Measurements from ENCODE around the gene MAP3K10. TPM values are rescaled to one million over a fixed set of nuclear protein-coding genes. Genes with fewer than 3 reads are reported as not detected.

The MAP3K10 gene
- total and polyA plus RNA-seq, 4 experiments from 2014 or later = 2.0 to 30.2 (median 28.4) TPM; not detected in 1

DNA sequence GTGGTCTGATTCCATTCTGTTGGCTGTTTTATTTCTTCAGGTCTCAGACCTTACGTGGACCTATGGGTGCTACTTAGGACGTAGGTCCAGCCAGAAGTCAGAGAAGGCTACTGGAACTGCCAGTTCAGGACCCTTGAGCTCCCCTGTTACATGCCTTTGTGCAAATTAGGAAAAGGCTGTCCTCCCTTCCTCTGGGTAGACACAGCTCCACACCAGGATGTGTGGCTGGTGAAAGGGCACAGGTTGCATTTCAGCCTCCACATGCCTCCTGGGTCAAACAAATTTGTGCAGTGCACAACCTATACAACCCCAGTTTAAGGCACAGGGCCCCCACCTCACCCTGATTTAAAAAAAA lies 43.9 kb upstream of the MAP3K10 start:
- Histone ChIP-seq H3K9me3 (ENCODE audit: control insufficient read depth in 1 of 2, low read length in 2 of 2) (no peaks in the 10 kb centered on the region), H3K4me3 (ENCODE audit: low read length in 2 of 2) (no peak overlapping the region), H3K27me3 (ENCODE audit: insufficient read depth, low read length) (no peaks in the 10 kb centered on the region), H3K4me1 (ENCODE audit: insufficient read depth, low read length) (peaks cover 49% of the 10 kb centered on the region), H3K36me3 (ENCODE audit: insufficient read depth, low read length) (no peaks in the 10 kb centered on the region), H3K27ac (ENCODE audit: low read depth, low read length) (no peak overlapping the region)
- no peaks in the 10 kb centered on the region for H3K9me3 Mint-ChIP-seq
- ChIA-PET POLR2A (ENCODE audit: partially characterized antibody) (interaction anchor here (0.7 kb wide), 1 partner anchor 50 kb away, joined by 4 read pairs; no protein-coding TSS in a partner anchor), CTCF (ENCODE audit: partially characterized antibody) (interaction anchor here (1.5 kb wide), 1 partner anchor 18 kb away, joined by 5 read pairs; no protein-coding TSS in a partner anchor)
- peak overlapping the region in 3 of 7 donors; percentile 7 to 36 (median 30) for H3K27ac Mint-ChIP-seq
- no peak for DNase-seq
- intact Hi-C loops (cut with micrococcal nuclease) = loop anchor here (10.0 kb wide), 1 partner anchor 47 kb away; the partner anchor contains the start of gene MAP3K10
- no peaks in the 10 kb centered on the region for H3K27me3 Mint-ChIP-seq
- H3K4me1 Mint-ChIP-seq = peaks cover 27 to 49% (median 35%) of the 10 kb centered on the region in 4 donors
- no peaks in the 10 kb centered on the region for H3K36me3 Mint-ChIP-seq
- H3K4me3 Mint-ChIP-seq = no peak overlapping the region

DNA sequence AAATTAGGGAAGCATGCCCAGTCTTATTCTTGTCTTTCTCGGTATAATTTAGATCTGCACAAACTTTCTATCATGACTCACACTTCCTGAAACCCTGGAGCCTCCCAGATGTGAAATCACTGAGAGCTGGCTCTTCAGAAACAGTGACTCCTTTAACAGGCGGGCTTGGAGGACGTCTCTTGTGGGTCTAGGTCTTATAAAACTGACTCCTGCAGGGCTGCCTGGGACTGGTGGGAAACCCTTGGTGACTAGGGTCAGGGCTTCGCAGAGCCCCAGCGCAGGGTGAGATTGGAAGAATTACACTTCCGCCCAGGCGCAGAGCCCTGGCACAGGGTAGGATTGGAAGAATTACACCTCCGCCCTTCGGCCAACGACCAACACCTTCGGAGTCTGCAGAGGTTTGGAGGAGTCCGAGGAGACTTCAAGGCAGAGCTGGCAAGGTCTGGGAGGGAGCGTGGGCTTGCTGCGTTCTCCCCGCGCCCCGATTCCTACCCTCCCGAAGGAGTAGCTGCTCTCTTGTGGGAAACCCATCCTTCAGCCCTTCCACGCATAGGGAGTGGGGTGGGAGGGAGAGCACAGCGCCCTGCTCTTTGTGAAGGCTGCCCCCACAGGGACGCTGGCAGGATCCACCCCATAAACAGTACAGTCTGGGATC lies 43.4 kb upstream of the MAP3K10 start:
- POLR2A ChIA-PET (ENCODE audit: partially characterized antibody) = interaction anchor here (0.7 kb wide), 1 partner anchor 50 kb away, joined by 4 read pairs; no protein-coding TSS in a partner anchor
- H3K27me3 Mint-ChIP-seq = no peaks in the 10 kb centered on the region
- no peak for DNase-seq
- no peaks in the 10 kb centered on the region for H3K9me3 Mint-ChIP-seq
- Histone ChIP-seq H3K36me3 (ENCODE audit: insufficient read depth, low read length) (no peaks in the 10 kb centered on the region), H3K4me3 (ENCODE audit: low read length in 2 of 2) (no peak overlapping the region), H3K4me1 (ENCODE audit: insufficient read depth, low read length) (peaks cover 44% of the 10 kb centered on the region), H3K27me3 (ENCODE audit: insufficient read depth, low read length) (no peaks in the 10 kb centered on the region), H3K9me3 (ENCODE audit: control insufficient read depth in 1 of 2, low read length in 2 of 2) (no peaks in the 10 kb centered on the region), H3K27ac (ENCODE audit: low read depth, low read length) (no peak overlapping the region)
- CTCF ChIA-PET (ENCODE audit: partially characterized antibody) = no interaction called here
- H3K27ac Mint-ChIP-seq = peak overlapping the region in 3 of 7 donors; percentile 30 to 54 (median 38)
- intact Hi-C loops (cut with micrococcal nuclease) = loop anchor here (10.0 kb wide), 1 partner anchor 47 kb away; the partner anchor contains the start of gene MAP3K10
- peaks cover 27 to 44% (median 34%) of the 10 kb centered on the region in 4 donors for H3K4me1 Mint-ChIP-seq
- H3K36me3 Mint-ChIP-seq = no peaks in the 10 kb centered on the region
- H3K4me3 Mint-ChIP-seq = peak overlapping the region in 1 of 8 donors; percentile 13

DNA sequence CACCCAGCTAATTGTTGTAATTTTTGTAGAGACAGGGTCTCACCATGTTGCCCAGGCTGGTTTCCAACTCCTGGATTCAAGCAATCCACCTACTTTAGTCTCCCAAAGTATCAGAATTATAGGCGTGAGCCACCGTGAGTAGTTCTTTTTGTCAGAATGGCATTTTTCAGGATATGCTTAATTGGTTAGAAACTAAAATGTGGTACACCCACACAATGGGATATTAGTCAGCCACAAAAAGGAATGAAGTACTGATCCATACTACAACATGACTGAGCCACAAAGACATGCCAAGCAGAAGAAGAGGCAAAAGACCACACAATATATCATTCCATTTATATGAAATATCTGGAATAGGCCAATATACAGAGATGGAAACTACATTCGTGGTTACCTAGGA lies 41.7 kb upstream of the MAP3K10 start:
- Histone ChIP-seq H3K9me3 (ENCODE audit: control insufficient read depth in 1 of 2, low read length in 2 of 2) (no peaks in the 10 kb centered on the region), H3K27me3 (ENCODE audit: insufficient read depth, low read length) (no peaks in the 10 kb centered on the region), H3K4me3 (ENCODE audit: low read length in 2 of 2) (no peak overlapping the region), H3K36me3 (ENCODE audit: insufficient read depth, low read length) (no peaks in the 10 kb centered on the region), H3K4me1 (ENCODE audit: insufficient read depth, low read length) (peaks cover 27% of the 10 kb centered on the region), H3K27ac (ENCODE audit: low read depth, low read length) (no peak overlapping the region)
- POLR2A ChIA-PET (ENCODE audit: partially characterized antibody) = no interaction called here
- no peak for DNase-seq
- CTCF ChIA-PET (ENCODE audit: partially characterized antibody) = no interaction called here
- Mint-ChIP-seq H3K36me3 (no peaks in the 10 kb centered on the region), H3K4me3 (no peak overlapping the region), H3K27me3 (no peaks in the 10 kb centered on the region), H3K27ac (no peak overlapping the region), H3K9me3 (no peaks in the 10 kb centered on the region), H3K4me1 (peaks cover 17 to 29% (median 21%) of the 10 kb centered on the region in 4 donors)
- intact Hi-C loops (cut with micrococcal nuclease) = loop anchor here (10.0 kb wide), 1 partner anchor 45 kb away; the partner anchor contains the start of gene MAP3K10

DNA sequence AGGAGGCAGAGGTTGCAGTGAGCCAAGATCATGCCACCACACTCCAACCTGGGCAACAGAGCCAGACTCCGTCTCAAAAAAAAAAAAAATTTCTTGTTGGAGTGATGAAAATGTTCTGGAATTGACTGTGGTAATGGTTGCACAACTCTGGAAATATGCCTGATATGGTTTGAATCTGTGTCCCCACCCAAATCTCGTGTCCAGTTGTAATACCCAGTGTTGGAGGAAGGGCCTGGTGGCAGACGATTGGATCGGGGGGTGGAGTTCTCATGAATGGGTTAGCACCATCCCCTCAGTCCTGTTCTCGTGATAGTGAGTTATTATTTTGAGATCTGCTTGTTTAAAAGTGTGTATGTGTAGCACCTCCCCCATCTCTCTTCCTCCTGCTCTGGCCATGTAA lies 41.1 kb upstream of the MAP3K10 start:
- ChIA-PET POLR2A (ENCODE audit: partially characterized antibody) (no interaction called here), CTCF (ENCODE audit: partially characterized antibody) (interaction anchor here (1.4 kb wide), 1 partner anchor 15 kb away, joined by 5 read pairs; no protein-coding TSS in a partner anchor)
- H3K27ac Mint-ChIP-seq = no peak overlapping the region
- H3K27me3 ChIP-seq (ENCODE audit: insufficient read depth, low read length) = no peaks in the 10 kb centered on the region
- intact Hi-C loops (cut with micrococcal nuclease) = no loop called here
- no peaks in the 10 kb centered on the region for H3K36me3 ChIP-seq (ENCODE audit: insufficient read depth, low read length)
- no peaks in the 10 kb centered on the region for H3K36me3 Mint-ChIP-seq
- no peaks in the 10 kb centered on the region for H3K9me3 Mint-ChIP-seq
- H3K27me3 Mint-ChIP-seq = no peaks in the 10 kb centered on the region
- peaks cover 12 to 25% (median 16%) of the 10 kb centered on the region in 4 donors for H3K4me1 Mint-ChIP-seq
- H3K9me3 ChIP-seq (ENCODE audit: control insufficient read depth in 1 of 2, low read length in 2 of 2) = no peaks in the 10 kb centered on the region
- H3K4me1 ChIP-seq (ENCODE audit: insufficient read depth, low read length) = peaks cover 21% of the 10 kb centered on the region
- no peak overlapping the region for H3K4me3 ChIP-seq (ENCODE audit: low read length in 2 of 2)
- H3K4me3 Mint-ChIP-seq = no peak overlapping the region
- no peak for DNase-seq
- H3K27ac ChIP-seq (ENCODE audit: low read depth, low read length) = no peak overlapping the region

DNA sequence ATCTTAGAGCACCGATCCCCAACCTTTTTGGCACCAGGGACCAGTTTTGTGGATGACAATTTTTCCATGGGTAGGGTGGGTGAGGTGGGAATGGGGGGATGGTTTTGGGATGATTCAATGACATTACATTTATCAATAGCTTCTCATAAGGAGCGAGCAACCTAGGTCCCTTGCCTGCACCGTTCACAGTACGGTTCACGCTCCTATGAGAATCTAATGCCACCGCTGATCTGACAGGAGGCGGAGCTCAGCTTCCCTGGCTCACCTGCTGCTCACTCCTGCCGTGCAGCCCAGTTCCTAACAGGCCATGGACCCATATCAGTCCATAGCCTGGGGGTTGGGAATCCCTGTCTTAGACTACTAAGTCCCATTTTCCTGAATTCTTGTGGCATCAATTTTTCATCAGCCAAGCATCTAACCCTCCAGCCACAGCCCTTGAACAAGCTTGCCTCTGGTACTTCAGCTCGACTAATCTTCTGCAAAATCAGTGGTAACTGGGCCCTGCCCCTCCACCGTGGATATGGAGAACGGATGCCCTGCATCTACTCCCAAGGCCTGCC lies 37.0 kb upstream of the MAP3K10 start:
- H3K27me3 Mint-ChIP-seq = no peaks in the 10 kb centered on the region
- H3K27ac Mint-ChIP-seq = no peak overlapping the region
- peaks cover 0 to 6% (median 2%) of the 10 kb centered on the region in 4 donors for H3K4me1 Mint-ChIP-seq
- H3K9me3 ChIP-seq (ENCODE audit: control insufficient read depth in 1 of 2, low read length in 2 of 2) = no peaks in the 10 kb centered on the region
- DNase-seq = no peak
- no peak overlapping the region for H3K27ac ChIP-seq (ENCODE audit: low read depth, low read length)
- intact Hi-C loops (cut with micrococcal nuclease) = no loop called here
- H3K4me1 ChIP-seq (ENCODE audit: insufficient read depth, low read length) = no peaks in the 10 kb centered on the region
- no peaks in the 10 kb centered on the region for H3K9me3 Mint-ChIP-seq
- POLR2A ChIA-PET (ENCODE audit: partially characterized antibody) = no interaction called here
- no peak overlapping the region for H3K4me3 Mint-ChIP-seq
- CTCF ChIA-PET (ENCODE audit: partially characterized antibody) = interaction anchor here (0.8 kb wide), 1 partner anchor 11 kb away, joined by 3 read pairs; no protein-coding TSS in a partner anchor
- H3K27me3 ChIP-seq (ENCODE audit: insufficient read depth, low read length) = no peaks in the 10 kb centered on the region
- no peaks in the 10 kb centered on the region for H3K36me3 ChIP-seq (ENCODE audit: insufficient read depth, low read length)
- H3K36me3 Mint-ChIP-seq = no peaks in the 10 kb centered on the region
- H3K4me3 ChIP-seq (ENCODE audit: low read length in 2 of 2) = no peak overlapping the region

DNA sequence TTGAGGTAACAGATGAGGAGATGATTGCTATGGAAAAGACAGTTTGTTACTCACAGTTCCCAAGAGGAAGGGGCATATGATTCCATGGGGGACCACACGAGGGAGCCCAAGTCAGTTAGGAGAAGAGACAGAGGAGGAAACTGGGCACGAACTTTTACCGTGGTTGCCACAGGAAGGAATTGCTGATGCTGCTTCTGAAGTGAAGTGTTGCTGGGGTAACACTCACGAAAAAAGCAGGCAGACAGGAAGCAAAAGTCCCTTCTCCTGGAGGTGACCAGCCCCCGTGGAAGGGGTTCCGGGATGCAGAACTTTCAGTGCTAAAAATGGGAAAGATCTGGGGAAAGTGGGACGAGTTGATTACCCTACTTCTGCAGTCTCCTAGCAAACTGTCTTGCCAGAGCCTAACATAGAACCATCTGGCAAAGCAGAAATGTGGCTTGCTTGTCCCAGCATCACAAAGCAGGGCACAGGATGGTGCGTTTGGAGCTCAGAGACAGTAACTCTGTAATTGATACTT lies 35.4 kb upstream of the MAP3K10 start:
- intact Hi-C loops (cut with micrococcal nuclease) = no loop called here
- no peaks in the 10 kb centered on the region for H3K4me1 ChIP-seq (ENCODE audit: insufficient read depth, low read length)
- H3K9me3 ChIP-seq (ENCODE audit: control insufficient read depth in 1 of 2, low read length in 2 of 2) = no peaks in the 10 kb centered on the region
- no peak overlapping the region for H3K27ac ChIP-seq (ENCODE audit: low read depth, low read length)
- no peak for DNase-seq
- no peaks in the 10 kb centered on the region for H3K27me3 ChIP-seq (ENCODE audit: insufficient read depth, low read length)
- Mint-ChIP-seq H3K4me1 (peaks cover 0 to 6% (median 2%) of the 10 kb centered on the region in 4 donors), H3K4me3 (peak overlapping the region in 1 of 8 donors; percentile 2), H3K9me3 (no peaks in the 10 kb centered on the region), H3K27me3 (no peaks in the 10 kb centered on the region), H3K27ac (peak overlapping the region in 1 of 7 donors; percentile 70), H3K36me3 (no peaks in the 10 kb centered on the region)
- H3K4me3 ChIP-seq (ENCODE audit: low read length in 2 of 2) = no peak overlapping the region
- ChIA-PET POLR2A (ENCODE audit: partially characterized antibody) (interaction anchor here (1.5 kb wide), 1 partner anchor 11 kb away, joined by 3 read pairs; no protein-coding TSS in a partner anchor), CTCF (ENCODE audit: partially characterized antibody) (no interaction called here)
- H3K36me3 ChIP-seq (ENCODE audit: insufficient read depth, low read length) = no peaks in the 10 kb centered on the region

DNA sequence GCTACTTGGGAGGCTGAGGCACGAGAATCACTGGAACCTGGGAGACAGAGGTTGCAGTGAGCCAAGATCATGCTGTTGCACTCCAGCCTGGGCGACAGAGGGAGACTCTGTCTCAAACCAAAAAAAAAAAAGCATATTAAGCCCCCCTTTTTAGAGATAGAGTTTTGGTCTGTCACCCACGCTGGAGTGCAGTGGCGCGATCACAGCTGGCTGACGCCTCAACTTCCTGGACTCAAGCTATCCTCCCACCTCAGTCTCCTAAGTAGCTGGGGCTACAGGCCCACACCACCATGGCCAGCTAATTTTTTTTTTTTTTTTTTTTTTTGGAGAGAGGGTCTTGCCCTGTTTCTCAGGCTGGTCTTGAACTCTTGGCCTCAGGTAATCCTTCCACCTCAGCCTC lies 34.2 kb upstream of the MAP3K10 start:
- no peak for DNase-seq

More for the DNA sequence above, 34.2 kb upstream of the MAP3K10 start:
- peaks cover 0 to 6% (median 2%) of the 10 kb centered on the region in 4 donors for H3K4me1 Mint-ChIP-seq
- POLR2A ChIA-PET (ENCODE audit: partially characterized antibody) = interaction anchor here (1.5 kb wide), 1 partner anchor 12 kb away, joined by 3 read pairs; no protein-coding TSS in a partner anchor
- no peaks in the 10 kb centered on the region for H3K36me3 Mint-ChIP-seq
- no peaks in the 10 kb centered on the region for H3K27me3 ChIP-seq (ENCODE audit: insufficient read depth, low read length)
- no peak overlapping the region for H3K4me3 Mint-ChIP-seq
- H3K27ac Mint-ChIP-seq = no peak overlapping the region
- CTCF ChIA-PET (ENCODE audit: partially characterized antibody) = interaction anchor here (0.9 to 1.3 kb wide), 2 partner anchors 17 to 63 kb away, joined by 3 to 5 read pairs; no protein-coding TSS in a partner anchor
- H3K9me3 ChIP-seq (ENCODE audit: control insufficient read depth in 1 of 2, low read length in 2 of 2) = no peaks in the 10 kb centered on the region
- H3K36me3 ChIP-seq (ENCODE audit: insufficient read depth, low read length) = no peaks in the 10 kb centered on the region
- no peak overlapping the region for H3K4me3 ChIP-seq (ENCODE audit: low read length in 2 of 2)
- no peak overlapping the region for H3K27ac ChIP-seq (ENCODE audit: low read depth, low read length)
- intact Hi-C loops (cut with micrococcal nuclease) = no loop called here
- H3K27me3 Mint-ChIP-seq = no peaks in the 10 kb centered on the region
- H3K4me1 ChIP-seq (ENCODE audit: insufficient read depth, low read length) = no peaks in the 10 kb centered on the region
- no peaks in the 10 kb centered on the region for H3K9me3 Mint-ChIP-seq
